GM23338 (cell line): ENCODE results near the gene DNAJC27. TPM values are rescaled to one million over a fixed set of nuclear protein-coding genes. Genes with fewer than 3 reads are reported as not detected.

Experiments
- ATAC-seq: fragments of 200-7000 bp; cut with Tn5 transposase; 3 replicates; pipeline ENCODE4 v1.9.1; 2020
- DNase-seq: peaks from one replicate; pipeline ENCODE4 v3.0.0-alpha.2; 2015; ENCODE audit warnings: low spot score
- H2AFZ ChIP-seq: fragments of 200-600 bp; sonication (generic); 2 replicates; pipeline ENCODE4 v1.8.0; 2016; ENCODE audit warnings: antibody characterized with exemption, mild to moderate bottlenecking, moderate library complexity
- H3F3A ChIP-seq: fragments of 200-600 bp; sonication (generic); replicated peaks from 2 replicates; pipeline ENCODE4 v1.8.0; 2017; ENCODE audit warnings: antibody characterized with exemption, mixed run types, low read depth
- H3K27ac ChIP-seq: fragments of 200-600 bp; sonication (generic); 2 replicates; pipeline ENCODE4 v1.6.1; 2016; ENCODE audit warnings: low read depth
- H3K27me3 ChIP-seq: fragments of 200-600 bp; sonication (generic); 2 replicates; pipeline ENCODE4 v1.8.0; 2016; ENCODE audit warnings: mild to moderate bottlenecking, mixed run types, moderate library complexity; ENCODE audit not compliant: insufficient read depth
- H3K36me3 ChIP-seq: fragments of 200-600 bp; sonication (generic); 2 replicates; pipeline ENCODE4 v1.8.0; 2016; ENCODE audit warnings: mild to moderate bottlenecking; ENCODE audit not compliant: insufficient read depth
- H3K4me1 ChIP-seq: fragments of 200-600 bp; sonication (generic); 2 replicates; pipeline ENCODE4 v1.8.0; 2016; ENCODE audit warnings: mild to moderate bottlenecking, moderate library complexity; ENCODE audit not compliant: insufficient read depth
- H3K4me2 ChIP-seq: fragments of 200-600 bp; sonication (generic); 2 replicates; pipeline ENCODE4 v1.7.1; 2017; ENCODE audit warnings: mixed run types
- H3K4me3 ChIP-seq: fragments of 200-600 bp; sonication (generic); 2 replicates; pipeline ENCODE4 v1.6.1; 2016; ENCODE audit warnings: mixed run types
- H3K79me2 ChIP-seq: fragments of 200-600 bp; sonication (generic); replicated peaks from 2 replicates; pipeline ENCODE4 v1.8.0; 2017; ENCODE audit warnings: mild to moderate bottlenecking; ENCODE audit not compliant: insufficient read depth
- H3K9me2 ChIP-seq: fragments of 200-600 bp; sonication (generic); 2 replicates; pipeline ENCODE4 v1.8.0; 2017; ENCODE audit not compliant: insufficient read depth
- H4K20me1 ChIP-seq: fragments of 200-600 bp; sonication (generic); replicated peaks from 2 replicates; pipeline ENCODE4 v1.8.0; 2017; ENCODE audit warnings: mild to moderate bottlenecking; ENCODE audit not compliant: insufficient read depth
- H3K27ac Mint-ChIP-seq: 2 replicates; pipeline ENCODE4 v1.8.0; 2020; ENCODE audit warnings: inconsistent platforms, mild to moderate bottlenecking, moderate library complexity, mixed read lengths
- H3K27me3 Mint-ChIP-seq: 3 replicates; pipeline ENCODE4 v1.8.0; 2022; ENCODE audit warnings: low read depth, mild to moderate bottlenecking, moderate library complexity, mixed read lengths, inconsistent platforms; ENCODE audit not compliant: insufficient read depth, poor library complexity
- H3K36me3 Mint-ChIP-seq: 3 replicates; pipeline ENCODE4 v1.8.0; 2021; ENCODE audit warnings: low read depth, mild to moderate bottlenecking, inconsistent platforms, moderate library complexity, mixed read lengths
- H3K4me1 Mint-ChIP-seq: 3 replicates; pipeline ENCODE4 v1.8.0; 2020; ENCODE audit warnings: mild to moderate bottlenecking, inconsistent platforms, mixed read lengths
- H3K4me3 Mint-ChIP-seq: 3 replicates; pipeline ENCODE4 v1.8.0; 2021; ENCODE audit warnings: moderate library complexity, mild to moderate bottlenecking, inconsistent platforms, mixed read lengths
- H3K9me3 Mint-ChIP-seq: 3 replicates; pipeline ENCODE4 v1.8.0; 2020; ENCODE audit warnings: moderate library complexity, mild to moderate bottlenecking, inconsistent platforms, mixed read lengths
- CREB1 ChIP-seq: fragments of 250-450 bp; sonication (Bioruptor Pico); IDR thresholded peaks from 2 replicates; pipeline ENCODE4 v1.5.0; 2020; ENCODE audit warnings: low read depth, mild to moderate bottlenecking, moderate library complexity
- EZH2 ChIP-seq: fragments of 200-600 bp; sonication (generic); IDR thresholded peaks from one replicate; pipeline ENCODE4 v1.8.0; 2017; ENCODE audit warnings: antibody characterized with exemption, mild to moderate bottlenecking, low read depth; ENCODE audit not compliant: unreplicated experiment
- EZH2phosphoT487 ChIP-seq: fragments of 200-600 bp; sonication (generic); IDR thresholded peaks from one replicate; pipeline ENCODE4 v1.8.1; 2018; ENCODE audit warnings: antibody characterized with exemption; ENCODE audit not compliant: unreplicated experiment
- JUNB ChIP-seq: IDR thresholded peaks from one replicate; pipeline ENCODE4 v1.6.1; 2016; ENCODE audit warnings: antibody characterized with exemption; ENCODE audit not compliant: unreplicated experiment
- NANOG ChIP-seq: IDR thresholded peaks from 2 replicates; pipeline ENCODE4 v1.6.1; 2016; ENCODE audit warnings: antibody characterized with exemption, borderline replicate concordance
- POLR2AphosphoS5 ChIP-seq: IDR thresholded peaks from 2 replicates; pipeline ENCODE4 v1.6.1; 2016; ENCODE audit warnings: antibody characterized with exemption, low read depth
- STAT1 ChIP-seq: IDR thresholded peaks from one replicate; pipeline ENCODE4 v1.6.1; 2016; ENCODE audit warnings: antibody characterized with exemption; ENCODE audit not compliant: unreplicated experiment
- ZNF114 ChIP-seq: fragments of 250-450 bp; sonication (Bioruptor Pico); IDR thresholded peaks from 2 replicates; pipeline ENCODE4 v1.5.0; 2020; ENCODE audit warnings: mild to moderate bottlenecking, moderate library complexity
- ZNF331 ChIP-seq: fragments of 250-450 bp; sonication (Bioruptor Pico); IDR thresholded peaks from 2 replicates; pipeline ENCODE4 v1.5.0; 2020; ENCODE audit warnings: low read depth, mild to moderate bottlenecking, moderate library complexity
- polyA plus RNA-seq: library from polyadenylated mRNA; unstranded; fragments of >200 nt; fragmentation: Nextera tagmentation; extraction: Ambion mirVana; gene quantifications from 2 replicates; pipeline ENCODE4 v1.2.1, GENCODE V29; 2016
- total RNA-seq: library from RNA; depleted of rRNA; stranded (reverse); fragments of >200 nt; shearing (Covaris generic); gene quantifications from 2 replicates; pipeline ENCODE4 v1.2.3, GENCODE V29; 2014
- TF ChIP-seq, protein P1 (sequence below), 2 experiments: fragments of 200-600 bp in 1 of 2; sonication (generic) in 1 of 2; conservative IDR thresholded peaks; 2 replicates each; pipeline versions ENCODE4 v1.5.1 to v1.6.1; 2016 to 2017; ENCODE audit warnings: antibody characterized with exemption in 2 of 2, low read depth in 2 of 2, mild to moderate bottlenecking in 2 of 2, moderate library complexity in 1 of 2
- TF ChIP-seq, protein P2 (sequence below): IDR thresholded peaks from one replicate; pipeline ENCODE4 v1.6.1; 2018; ENCODE audit warnings: antibody characterized with exemption; ENCODE audit not compliant: unreplicated experiment

DNAJC27 gene
- total and polyA plus RNA-seq, 2 experiments from 2014 or later = 2.4 to 2.6 TPM

DNA sequence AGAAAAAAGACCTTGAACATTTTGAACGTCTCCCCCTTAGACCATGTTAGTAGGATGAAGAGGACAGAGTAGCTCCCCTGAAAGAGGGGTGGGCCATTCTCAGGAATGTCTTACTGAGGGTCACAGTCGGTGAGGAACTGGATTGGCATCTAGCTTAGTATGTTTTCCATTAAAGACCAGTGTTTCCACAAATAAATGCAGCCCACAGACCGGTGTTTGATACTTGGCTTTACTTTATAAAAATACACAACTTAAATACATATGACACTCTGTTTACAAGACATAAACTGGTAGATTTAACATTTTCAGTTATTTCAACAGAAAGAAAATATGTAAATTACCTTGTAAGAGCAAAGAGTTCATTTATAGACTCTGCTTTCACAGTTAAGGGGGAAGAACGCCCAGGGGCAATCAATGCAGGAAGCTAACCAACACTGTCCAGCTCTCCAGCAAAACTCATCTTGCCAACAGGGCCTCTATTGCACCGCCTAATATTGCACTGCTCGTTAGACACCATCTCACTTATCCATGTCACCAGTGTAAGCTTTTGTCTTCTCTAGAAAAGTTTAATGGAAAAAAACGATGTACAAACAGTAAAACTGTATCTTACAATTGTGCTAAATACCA lies 28.2 kb downstream of the DNAJC27 start (continued):
- TF ChIP-seq, protein P1, sequence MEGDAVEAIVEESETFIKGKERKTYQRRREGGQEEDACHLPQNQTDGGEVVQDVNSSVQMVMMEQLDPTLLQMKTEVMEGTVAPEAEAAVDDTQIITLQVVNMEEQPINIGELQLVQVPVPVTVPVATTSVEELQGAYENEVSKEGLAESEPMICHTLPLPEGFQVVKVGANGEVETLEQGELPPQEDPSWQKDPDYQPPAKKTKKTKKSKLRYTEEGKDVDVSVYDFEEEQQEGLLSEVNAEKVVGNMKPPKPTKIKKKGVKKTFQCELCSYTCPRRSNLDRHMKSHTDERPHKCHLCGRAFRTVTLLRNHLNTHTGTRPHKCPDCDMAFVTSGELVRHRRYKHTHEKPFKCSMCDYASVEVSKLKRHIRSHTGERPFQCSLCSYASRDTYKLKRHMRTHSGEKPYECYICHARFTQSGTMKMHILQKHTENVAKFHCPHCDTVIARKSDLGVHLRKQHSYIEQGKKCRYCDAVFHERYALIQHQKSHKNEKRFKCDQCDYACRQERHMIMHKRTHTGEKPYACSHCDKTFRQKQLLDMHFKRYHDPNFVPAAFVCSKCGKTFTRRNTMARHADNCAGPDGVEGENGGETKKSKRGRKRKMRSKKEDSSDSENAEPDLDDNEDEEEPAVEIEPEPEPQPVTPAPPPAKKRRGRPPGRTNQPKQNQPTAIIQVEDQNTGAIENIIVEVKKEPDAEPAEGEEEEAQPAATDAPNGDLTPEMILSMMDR (conservative IDR thresholded peaks at IDR 0.05; ENCODE audit: low read depth in 2 of 2) = no peak
- TF ChIP-seq STAT1 (no peak), JUNB (no peak), CREB1 (no peak), ZNF114 (no peak), POLR2AphosphoS5 (no peak), ZNF331 (no peak), NANOG (no peak)
- TF ChIP-seq, protein P2, sequence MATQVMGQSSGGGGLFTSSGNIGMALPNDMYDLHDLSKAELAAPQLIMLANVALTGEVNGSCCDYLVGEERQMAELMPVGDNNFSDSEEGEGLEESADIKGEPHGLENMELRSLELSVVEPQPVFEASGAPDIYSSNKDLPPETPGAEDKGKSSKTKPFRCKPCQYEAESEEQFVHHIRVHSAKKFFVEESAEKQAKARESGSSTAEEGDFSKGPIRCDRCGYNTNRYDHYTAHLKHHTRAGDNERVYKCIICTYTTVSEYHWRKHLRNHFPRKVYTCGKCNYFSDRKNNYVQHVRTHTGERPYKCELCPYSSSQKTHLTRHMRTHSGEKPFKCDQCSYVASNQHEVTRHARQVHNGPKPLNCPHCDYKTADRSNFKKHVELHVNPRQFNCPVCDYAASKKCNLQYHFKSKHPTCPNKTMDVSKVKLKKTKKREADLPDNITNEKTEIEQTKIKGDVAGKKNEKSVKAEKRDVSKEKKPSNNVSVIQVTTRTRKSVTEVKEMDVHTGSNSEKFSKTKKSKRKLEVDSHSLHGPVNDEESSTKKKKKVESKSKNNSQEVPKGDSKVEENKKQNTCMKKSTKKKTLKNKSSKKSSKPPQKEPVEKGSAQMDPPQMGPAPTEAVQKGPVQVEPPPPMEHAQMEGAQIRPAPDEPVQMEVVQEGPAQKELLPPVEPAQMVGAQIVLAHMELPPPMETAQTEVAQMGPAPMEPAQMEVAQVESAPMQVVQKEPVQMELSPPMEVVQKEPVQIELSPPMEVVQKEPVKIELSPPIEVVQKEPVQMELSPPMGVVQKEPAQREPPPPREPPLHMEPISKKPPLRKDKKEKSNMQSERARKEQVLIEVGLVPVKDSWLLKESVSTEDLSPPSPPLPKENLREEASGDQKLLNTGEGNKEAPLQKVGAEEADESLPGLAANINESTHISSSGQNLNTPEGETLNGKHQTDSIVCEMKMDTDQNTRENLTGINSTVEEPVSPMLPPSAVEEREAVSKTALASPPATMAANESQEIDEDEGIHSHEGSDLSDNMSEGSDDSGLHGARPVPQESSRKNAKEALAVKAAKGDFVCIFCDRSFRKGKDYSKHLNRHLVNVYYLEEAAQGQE = no peak

DNA sequence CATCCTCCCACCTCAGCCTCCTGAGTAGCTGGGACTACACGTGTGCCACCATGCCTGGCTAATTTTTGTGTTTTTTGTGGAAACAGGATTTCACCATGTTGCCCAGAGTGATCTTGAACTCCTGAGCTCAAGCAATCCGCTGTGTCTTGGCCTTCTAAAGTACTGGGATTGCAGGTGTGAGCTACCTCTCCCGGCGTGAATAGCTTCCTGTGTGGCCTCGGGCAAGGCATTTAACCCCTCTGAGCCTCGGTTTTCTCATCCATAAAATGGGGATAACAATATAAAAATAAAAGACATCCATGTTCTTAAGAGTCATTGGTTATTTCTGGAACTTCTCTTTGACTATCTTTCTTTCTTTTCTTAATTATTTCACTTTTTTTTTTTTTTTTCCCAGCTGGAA lies 32.4 kb downstream of the DNAJC27 start:
- H3K36me3 Mint-ChIP-seq = no peaks in the 10 kb centered on the region
- H3K27ac ChIP-seq = no peak overlapping the region
- no peaks in the 10 kb centered on the region for H3K4me1 Mint-ChIP-seq
- no peak for TF ChIP-seq NANOG
- no peak for TF ChIP-seq JUNB
- TF ChIP-seq POLR2AphosphoS5 = no peak
- TF ChIP-seq EZH2 = no peak
- TF ChIP-seq, protein P1 (conservative IDR thresholded peaks at IDR 0.05; ENCODE audit: low read depth in 2 of 2) = no peak
- no peak for TF ChIP-seq ZNF114
- TF ChIP-seq EZH2phosphoT487 = no peak
- TF ChIP-seq CREB1 = no peak
- TF ChIP-seq, protein P2 = no peak
- TF ChIP-seq STAT1 = no peak
- TF ChIP-seq ZNF331 = no peak

More for the DNA sequence above, 32.4 kb downstream of the DNAJC27 start:
- Histone ChIP-seq H2AFZ (no peak overlapping the region; the same call in 1 of the 2 replicates), H3F3A (no peaks in the 10 kb centered on the region), H3K79me2 (no peaks in the 10 kb centered on the region), H3K4me3 (no peak overlapping the region), H3K4me1 (no peaks in the 10 kb centered on the region), H3K27me3 (no peaks in the 10 kb centered on the region), H3K9me2 (no peaks in the 10 kb centered on the region), H3K36me3 (no peaks in the 10 kb centered on the region), H3K4me2 (no peak overlapping the region), H4K20me1 (no peaks in the 10 kb centered on the region)
- peaks cover 3% of the 10 kb centered on the region for H3K27me3 Mint-ChIP-seq
- H3K9me3 Mint-ChIP-seq = no peaks in the 10 kb centered on the region
- ATAC-seq = no peak
- H3K4me3 Mint-ChIP-seq = no peak overlapping the region
- H3K27ac Mint-ChIP-seq = no peak overlapping the region
- no peak for DNase-seq
